SK-N-SH (cell line): ENCODE results near the gene KLK15. TPM values are rescaled to one million over a fixed set of nuclear protein-coding genes. Genes with fewer than 3 reads are reported as not detected.

ENCODE experiments used
- CTCF ChIA-PET: fragments of 300-600, 350-600 bp; formaldehyde crosslinking; extraction: SDS; loops from one replicate; lab custom pipeline; 2021; lab: Yijun Ruan, JAX
- POLR2A ChIA-PET: fragments of 350-600 bp; sonication (Branson Sonifier 250); formaldehyde crosslinking; extraction: SDS; loops from one replicate; lab custom pipeline; 2020; ENCODE audit warnings: antibody characterized with exemption, inconsistent platforms; lab: Yijun Ruan, JAX
- DNase-seq: peaks from one replicate; pipeline ENCODE4 v3.0.0; 2012
- H2AFZ ChIP-seq: fragments of 200-600 bp; sonication (generic); 2 replicates; pipeline ENCODE4 v1.8.1; 2016; ENCODE audit warnings: antibody characterized with exemption, mild to moderate bottlenecking, low read depth
- H3F3A ChIP-seq: fragments of 200-600 bp; sonication (generic); replicated peaks from 2 replicates; pipeline ENCODE3; 2016; ENCODE audit warnings: antibody characterized with exemption, mild to moderate bottlenecking; ENCODE audit not compliant: insufficient read depth
- H3K27ac ChIP-seq, 2 experiments: fragments of 200-500 bp in 1 of 2; fragments of 200-600 bp in 1 of 2; sonication (Bioruptor generic) in 1 of 2; sonication (generic), shearing (Covaris generic) in 1 of 2; 2 replicates each; pipeline versions ENCODE4 v1.5.1 to v1.6.1; 2014 to 2016; ENCODE audit warnings: low read depth in 2 of 2, inconsistent platforms in 1 of 2, low read length in 1 of 2, mild to moderate bottlenecking in 1 of 2, mixed read lengths in 1 of 2
- H3K27me3 ChIP-seq: fragments of 200-600 bp; sonication (generic), shearing (Covaris generic); 2 replicates; pipeline ENCODE4 v1.6.1; 2016; ENCODE audit warnings: mixed run types; ENCODE audit not compliant: insufficient read depth
- H3K36me3 ChIP-seq, 2 experiments: fragments of 200-500 bp in 1 of 2; fragments of 200-600 bp in 1 of 2; sonication (Bioruptor generic) in 1 of 2; sonication (generic) in 1 of 2; replicated peaks in 1 of 2; 2 replicates each; pipeline versions ENCODE3 to v1.5.1; 2014 to 2016; ENCODE audit warnings: low read length in 1 of 2, mild to moderate bottlenecking in 1 of 2; ENCODE audit not compliant: insufficient read depth in 2 of 2, control insufficient read depth in 1 of 2
- H3K4me1 ChIP-seq, 2 experiments: fragments of 200-500 bp in 1 of 2; fragments of 200-600 bp in 1 of 2; sonication (Bioruptor generic) in 1 of 2; sonication (generic), shearing (Covaris generic) in 1 of 2; 2 replicates each; pipeline versions ENCODE4 v1.5.1 to v1.6.1; 2014 to 2016; ENCODE audit warnings: low read depth in 1 of 2, low read length in 1 of 2, mixed run types in 1 of 2; ENCODE audit not compliant: insufficient read depth in 2 of 2, control insufficient read depth in 1 of 2
- H3K4me2 ChIP-seq: fragments of 200-600 bp; sonication (generic), shearing (Covaris generic); 2 replicates; pipeline ENCODE4 v1.6.1; 2017; ENCODE audit warnings: mixed run types
- H3K4me3 ChIP-seq, 2 experiments: fragments of 200-500 bp in 1 of 2; fragments of 200-600 bp in 1 of 2; sonication (Bioruptor generic) in 1 of 2; sonication (generic), shearing (Covaris generic) in 1 of 2; 2 replicates each; pipeline versions ENCODE4 v1.5.1 to v1.8.1; 2014 to 2016; ENCODE audit warnings: low read depth in 2 of 2, inconsistent platforms in 1 of 2, low read length in 1 of 2, mild to moderate bottlenecking in 1 of 2, mixed read lengths in 1 of 2, moderate library complexity in 1 of 2
- H3K79me2 ChIP-seq: fragments of 200-600 bp; sonication (generic); 2 replicates; pipeline ENCODE4 v1.8.1; 2017; ENCODE audit warnings: mild to moderate bottlenecking; ENCODE audit not compliant: insufficient read depth
- H3K9ac ChIP-seq: fragments of 200-600 bp; sonication (generic); 2 replicates; pipeline ENCODE4 v1.6.1; 2017; ENCODE audit warnings: mixed run types
- H3K9me2 ChIP-seq: fragments of 200-600 bp; sonication (generic); 2 replicates; pipeline ENCODE4 v1.6.1; 2017; ENCODE audit warnings: mixed run types
- H3K9me3 ChIP-seq: fragments of 200-600 bp; sonication (generic); 2 replicates; pipeline ENCODE4 v1.6.1; 2017; ENCODE audit warnings: mixed run types, mild to moderate bottlenecking, moderate library complexity
- H4K20me1 ChIP-seq: fragments of 200-600 bp; sonication (generic); 2 replicates; pipeline ENCODE4 v1.6.1; 2017; ENCODE audit warnings: mild to moderate bottlenecking, mixed run types; ENCODE audit not compliant: insufficient read depth
- CHD2 ChIP-seq: fragments of 150-350 bp; IDR thresholded peaks from 2 replicates; pipeline ENCODE4 v1.6.1; 2018; ENCODE audit warnings: low read length; ENCODE audit not compliant: partially characterized antibody
- ELF1 ChIP-seq: IDR thresholded peaks from 2 replicates; pipeline ENCODE4 v1.4.0; 2012
- EZH2phosphoT487 ChIP-seq: fragments of 200-600 bp; sonication (generic); IDR thresholded peaks from 2 replicates; pipeline ENCODE4 v1.6.1; 2017; ENCODE audit warnings: low read depth, mixed run types, mild to moderate bottlenecking, antibody characterized with exemption, moderate library complexity, borderline replicate concordance
- FOXM1 ChIP-seq: IDR thresholded peaks from 2 replicates; pipeline ENCODE4 v1.4.0; 2012; ENCODE audit warnings: low read depth, mild to moderate bottlenecking
- GATA2 ChIP-seq: sonication (generic); formaldehyde crosslinking; IDR thresholded peaks from 2 replicates; pipeline ENCODE4 v1.5.0; 2020; ENCODE audit warnings: mild to moderate bottlenecking, missing genetic modification reagents
- IRF3 ChIP-seq: fragments of 150-350 bp; IDR thresholded peaks from 2 replicates; pipeline ENCODE4 v1.6.1; 2016; ENCODE audit warnings: mild to moderate bottlenecking, low read depth, low read length
- JUND ChIP-seq: IDR thresholded peaks from 2 replicates; pipeline ENCODE4 v1.4.0; 2012
- MEF2A ChIP-seq: IDR thresholded peaks from 2 replicates; pipeline ENCODE4 v1.4.0; 2012; ENCODE audit warnings: low read depth, borderline replicate concordance
- MXI1 ChIP-seq: IDR thresholded peaks from 2 replicates; pipeline ENCODE4 v1.6.1; 2012; ENCODE audit warnings: mild to moderate bottlenecking, low read depth, low read length, improper control_type of control experiment
- RFX5 ChIP-seq: IDR thresholded peaks from 2 replicates; pipeline ENCODE4 v1.6.1; 2012; ENCODE audit warnings: mild to moderate bottlenecking, improper control_type of control experiment, low read length
- RXRA ChIP-seq: IDR thresholded peaks from 2 replicates; pipeline ENCODE4 v1.4.0; 2012; ENCODE audit warnings: low read depth, mild to moderate bottlenecking, borderline replicate concordance
- SIN3A ChIP-seq: IDR thresholded peaks from 2 replicates; pipeline ENCODE4 v1.6.1; 2012; ENCODE audit warnings: low read depth, mild to moderate bottlenecking, low read length, moderate library complexity, borderline replicate concordance
- TAF1 ChIP-seq: IDR thresholded peaks from 2 replicates; pipeline ENCODE4 v1.6.1; 2012; ENCODE audit warnings: low read depth, mild to moderate bottlenecking, low read length, moderate library complexity, borderline replicate concordance
- TCF12 ChIP-seq: IDR thresholded peaks from 2 replicates; pipeline ENCODE4 v1.4.0; 2012
- USF1 ChIP-seq: IDR thresholded peaks from 2 replicates; pipeline ENCODE4 v1.4.0; 2012; ENCODE audit warnings: low read depth, borderline replicate concordance
- USF2 ChIP-seq: fragments of 150-350 bp; IDR thresholded peaks from 2 replicates; pipeline ENCODE4 v1.6.1; 2017; ENCODE audit warnings: antibody characterized with exemption, low read length, low read depth, borderline replicate concordance
- YY1 ChIP-seq: IDR thresholded peaks from 2 replicates; pipeline ENCODE4 v1.4.0; 2012; ENCODE audit warnings: low read depth, mild to moderate bottlenecking
- WGBS: methylation state at CpG from one replicate; pipeline ENCODE4 v1.1.6; 2017; ENCODE audit warnings: low lambda C conversion rate; 5-methylcytosine and 5-hydroxymethylcytosine counted together
- polyA plus RNA-seq, 3 experiments: library from polyadenylated mRNA; depleted of rRNA; stranded (reverse); fragments of >200 nt; gene quantifications; 2 replicates each; pipeline ENCODE4 v1.2.3, GENCODE V29; 2012
- TF ChIP-seq, protein P1 (sequence below): IDR thresholded peaks from 2 replicates; pipeline ENCODE4; 2012

The KLK15 gene
- polyA plus RNA-seq, 1 of the 3 experiments (the other 2 are of a cell fraction), result not detected

DNA sequence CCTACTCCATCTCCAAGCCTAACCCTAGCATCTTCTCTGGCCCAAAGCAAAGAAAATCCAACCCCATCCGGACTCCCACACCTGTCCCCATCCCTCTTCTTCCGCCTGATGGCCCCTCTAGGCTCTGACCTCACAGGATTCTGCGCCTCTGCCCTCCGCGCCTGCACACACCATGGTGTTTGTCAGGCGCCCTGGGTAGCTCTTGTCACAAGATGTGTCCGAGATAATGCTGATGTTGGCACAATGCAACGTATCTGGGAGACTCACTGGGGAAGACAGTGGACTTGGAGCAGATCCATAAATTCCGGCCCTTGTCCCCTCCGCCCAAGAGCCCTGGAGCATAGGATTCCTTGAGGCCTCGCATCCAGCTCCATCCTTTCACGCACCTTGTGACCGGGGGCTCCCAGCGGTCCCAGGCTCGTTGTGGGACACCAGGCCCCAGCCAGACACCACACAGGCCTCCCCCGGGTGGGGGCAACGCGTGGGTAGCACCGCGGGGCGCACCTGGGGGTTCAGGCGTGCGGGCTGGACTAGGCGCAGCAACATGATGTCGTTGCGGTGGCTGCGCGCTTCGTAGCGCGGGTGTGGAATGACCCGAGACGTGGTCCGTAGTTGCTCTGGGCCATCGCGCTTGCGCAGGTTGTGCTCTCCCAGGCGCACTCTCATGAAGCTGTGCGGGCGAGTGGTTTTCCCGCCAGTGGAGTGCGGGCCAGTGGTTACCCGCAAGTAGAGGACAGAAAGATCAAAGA lies 6.7 kb downstream of the KLK15 start:
- H3K9me3 ChIP-seq, result no peaks in the 10 kb centered on the region

GRCh38 chr19:50823389-50824042 lies 9.9 kb downstream of the KLK15 start, which contains the start of gene KLK1:
Gene KLK1 (minus strand): TSS chr19:50823787. CDS start chr19:50823748, 39 bp downstream.
- H3K4me1 ChIP-seq, result peaks cover 0 to under 1% of the 10 kb centered on the region in 2 experiments; a peak in 1 of 4 replicates
- ChIA-PET CTCF (interaction anchor here (1.3 kb wide), 1 partner anchor 40 kb away, joined by 3 read pairs; no protein-coding TSS in a partner anchor), POLR2A (no interaction called here)
- no peak within 1 kb of the TSS for H3K27ac ChIP-seq
- 36% methylated on average over 10 of the region's 14 CpGs for WGBS
- no peaks in the 10 kb centered on the region for H3K36me3 ChIP-seq
- H3F3A ChIP-seq, result no peaks in the 10 kb centered on the region
- no peak within 1 kb of the TSS for H3K4me3 ChIP-seq
- H3K9ac ChIP-seq, result no peak within 1 kb of the TSS
- no peak within 1 kb of the TSS for H2AFZ ChIP-seq
- no peaks in the 10 kb centered on the region for H4K20me1 ChIP-seq
- H3K9me2 ChIP-seq, result no peaks in the 10 kb centered on the region
- no peak within 1 kb of the TSS for H3K4me2 ChIP-seq
- H3K9me3 ChIP-seq, result no peaks in the 10 kb centered on the region
- no peak for DNase-seq
- H3K27me3 ChIP-seq, result peaks cover 47% of the 10 kb centered on the region
- no peaks in the 10 kb centered on the region for H3K79me2 ChIP-seq
- TF ChIP-seq EZH2phosphoT487 (no peak), ELF1 (no peak), TAF1 (no peak), CHD2 (no peak), GATA2 (no peak), USF1 (no peak), USF2 (no peak)
- TF ChIP-seq, protein P1, sequence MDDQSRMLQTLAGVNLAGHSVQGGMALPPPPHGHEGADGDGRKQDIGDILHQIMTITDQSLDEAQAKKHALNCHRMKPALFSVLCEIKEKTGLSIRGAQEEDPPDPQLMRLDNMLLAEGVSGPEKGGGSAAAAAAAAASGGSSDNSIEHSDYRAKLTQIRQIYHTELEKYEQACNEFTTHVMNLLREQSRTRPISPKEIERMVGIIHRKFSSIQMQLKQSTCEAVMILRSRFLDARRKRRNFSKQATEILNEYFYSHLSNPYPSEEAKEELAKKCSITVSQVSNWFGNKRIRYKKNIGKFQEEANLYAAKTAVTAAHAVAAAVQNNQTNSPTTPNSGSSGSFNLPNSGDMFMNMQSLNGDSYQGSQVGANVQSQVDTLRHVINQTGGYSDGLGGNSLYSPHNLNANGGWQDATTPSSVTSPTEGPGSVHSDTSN, result no peak

More for the DNA sequence above, 6.7 kb downstream of the KLK15 start:
- DNase-seq, result no peak
- Histone ChIP-seq H3K4me2 (no peak overlapping the region), H4K20me1 (no peaks in the 10 kb centered on the region), H3K79me2 (no peaks in the 10 kb centered on the region), H3K4me1 (no peaks in the 10 kb centered on the region), H3K9me2 (no peaks in the 10 kb centered on the region), H3K9ac (no peak overlapping the region), H3K27ac (no peak overlapping the region), H3K4me3 (no peak overlapping the region), H2AFZ (no peak overlapping the region), H3F3A (no peaks in the 10 kb centered on the region), H3K36me3 (no peaks in the 10 kb centered on the region), H3K27me3 (peaks cover 24% of the 10 kb centered on the region)
- WGBS, result 70% methylated on average over 36 of the region's 43 CpGs
- ChIA-PET CTCF (interaction anchor here (0.9 kb wide), 1 partner anchor 96 kb away, joined by 3 read pairs; no protein-coding TSS in a partner anchor), POLR2A (no interaction called here)
- TF ChIP-seq RFX5, result no peak
- TF ChIP-seq RXRA, result no peak
- TF ChIP-seq IRF3, result no peak
- no peak for TF ChIP-seq EZH2phosphoT487
- no peak for TF ChIP-seq MEF2A
- TF ChIP-seq, protein P1, result no peak
- TF ChIP-seq MXI1, result no peak
- TF ChIP-seq TCF12, result no peak
- no peak for TF ChIP-seq YY1
- TF ChIP-seq FOXM1, result no peak
- TF ChIP-seq TAF1, result no peak
- no peak for TF ChIP-seq JUND
- no peak for TF ChIP-seq SIN3A
